Tibial nerve (tissue), 4 donors: ENCODE measurements around the gene TTC7B. TPM values are rescaled to one million over a fixed set of nuclear protein-coding genes. Genes with fewer than 3 reads are reported as not detected.

ENCODE experiments used
- DNase-seq, 2 donors: peaks; one replicate each; pipeline ENCODE4 v3.0.0-alpha.2; 2019; ENCODE audit warnings: low spot score in 2 of 2
- H3K27ac ChIP-seq, 4 donors: fragments of 200-600 bp; sonication (generic) in 3 of 4; one replicate each; pipeline ENCODE4 v1.5.1; 2017 to 2019; ENCODE audit warnings: mild to moderate bottlenecking in 1 of 4
- H3K27me3 ChIP-seq, 2 donors: fragments of 200-600 bp; sonication (generic) in 1 of 2; one replicate each; pipeline versions ENCODE4 v1.5.1 to v1.6.0; 2017 to 2019
- H3K36me3 ChIP-seq, 3 donors: fragments of 200-600 bp; sonication (generic); one replicate each; pipeline ENCODE4 v1.5.1; 2018 to 2019
- H3K4me1 ChIP-seq, 4 donors: fragments of 200-600 bp; sonication (generic) in 3 of 4; one replicate each; pipeline ENCODE4 v1.5.1; 2017 to 2019
- H3K4me3 ChIP-seq, 4 donors: fragments of 200-600 bp; sonication (generic) in 3 of 4; one replicate each; pipeline ENCODE4 v1.5.1; 2017 to 2019; ENCODE audit warnings: mild to moderate bottlenecking in 1 of 4, moderate library complexity in 1 of 4
- H3K9me3 ChIP-seq, 4 donors: fragments of 200-600 bp; sonication (generic) in 3 of 4; one replicate each; pipeline ENCODE4 v1.5.1; 2017 to 2019
- CTCF ChIP-seq, 5 experiments: fragments of 200-600 bp in 3 of 5; fragments of 450-650 bp in 2 of 5; sonication (generic) in 3 of 5; IDR thresholded peaks; one replicate each; pipeline ENCODE4 v1.5.1; 2016 to 2019; ENCODE audit warnings: antibody characterized with exemption in 5 of 5, mild to moderate bottlenecking in 3 of 5, moderate library complexity in 2 of 5
- EP300 ChIP-seq, 2 donors: sonication (generic); formaldehyde crosslinking; IDR thresholded peaks; one replicate each; pipeline ENCODE4 v1.6.1; 2017; ENCODE audit warnings: antibody characterized with exemption in 2 of 2, mild to moderate bottlenecking in 1 of 2
- POLR2A ChIP-seq, 2 donors: fragments of 450-650 bp; IDR thresholded peaks; one replicate each; pipeline ENCODE4 v1.6.1; 2017; ENCODE audit warnings: antibody characterized with exemption in 2 of 2, mild to moderate bottlenecking in 2 of 2, moderate library complexity in 2 of 2
- WGBS, 2 donors: methylation state at CpG; one replicate each; pipeline ENCODE4 v1.1.5; 2018; 5-methylcytosine and 5-hydroxymethylcytosine counted together
- total RNA-seq, 4 donors: library from RNA; depleted of rRNA; stranded (reverse); fragments of >200 nt; gene quantifications; one replicate each; pipeline ENCODE4 v1.1.0, GENCODE V29; 2016

TTC7B gene
- total RNA-seq, 4 donors from 2014 or later = 25.9 to 44.1 (median 34.4) TPM

GRCh38 chr14:90568405-90568804, 247.8 kb downstream of the TTC7B start:
- H3K27me3 ChIP-seq = no peaks in the 10 kb centered on the region
- no peak for TF ChIP-seq CTCF (IDR thresholded peaks at IDR 0.05)
- no peak for TF ChIP-seq EP300 (IDR thresholded peaks at IDR 0.05)
- no peak for TF ChIP-seq POLR2A (IDR thresholded peaks at IDR 0.05)
- H3K27ac ChIP-seq = peak overlapping the region; percentile 33 to 93 (median 70)
- WGBS, 2 donors = 45 to 65% methylated on average over 3 of the region's 3 CpGs
- H3K4me3 ChIP-seq = no peak overlapping the region
- DNase-seq = no peak
- H3K36me3 ChIP-seq = peaks cover 0 to 19% (median 0%) of the 10 kb centered on the region in 3 donors
- H3K9me3 ChIP-seq = no peaks in the 10 kb centered on the region
- peaks cover 0 to 24% (median 2%) of the 10 kb centered on the region in 4 donors for H3K4me1 ChIP-seq

GRCh38 chr14:90567991-90568390, 248.2 kb downstream of the TTC7B start:
- no peaks in the 10 kb centered on the region for H3K9me3 ChIP-seq
- 36 to 47% methylated on average over 7 of the region's 7 CpGs for WGBS, 2 donors
- peaks cover 0 to 24% (median 2%) of the 10 kb centered on the region in 4 donors for H3K4me1 ChIP-seq
- TF ChIP-seq EP300 (IDR thresholded peaks at IDR 0.05) = no peak
- no peak for TF ChIP-seq POLR2A (IDR thresholded peaks at IDR 0.05)
- no peak for TF ChIP-seq CTCF (IDR thresholded peaks at IDR 0.05)
- peaks cover 0 to 17% (median 0%) of the 10 kb centered on the region in 3 donors for H3K36me3 ChIP-seq
- peak overlapping the region; percentile 33 to 93 (median 70) for H3K27ac ChIP-seq
- no peak overlapping the region for H3K4me3 ChIP-seq
- no peak for DNase-seq
- no peaks in the 10 kb centered on the region for H3K27me3 ChIP-seq

- Histone ChIP-seq H3K9me3 (no peaks in the 10 kb centered on the region), H3K27me3 (no peaks in the 10 kb centered on the region), H3K4me1 (peaks cover 0 to 20% (median 2%) of the 10 kb centered on the region in 4 donors), H3K27ac (peak overlapping the region in 2 of 4 donors; percentile 84 to 93), H3K4me3 (no peak overlapping the region), H3K36me3 (peaks cover 0 to 15% (median 0%) of the 10 kb centered on the region in 3 donors)
- no peak for TF ChIP-seq CTCF (IDR thresholded peaks at IDR 0.05)
- TF ChIP-seq EP300 (IDR thresholded peaks at IDR 0.05) = no peak
- TF ChIP-seq POLR2A (IDR thresholded peaks at IDR 0.05) = no peak
- 49 to 63% methylated on average over 11 of the region's 11 CpGs for WGBS, 2 donors
- no peak for DNase-seq
Measured at GRCh38 chr14:90567191-90567590, 249.0 kb downstream of the TTC7B start.

GRCh38 chr14:90566481-90566880, 249.7 kb downstream of the TTC7B start:
- peak overlapping the region in 2 of 4 donors; percentile 84 to 93 for H3K27ac ChIP-seq

More at GRCh38 chr14:90566481-90566880, 249.7 kb downstream of the TTC7B start:
- no peak for DNase-seq
- Histone ChIP-seq H3K4me1 (peaks cover 0 to 20% (median 2%) of the 10 kb centered on the region in 4 donors), H3K9me3 (no peaks in the 10 kb centered on the region), H3K36me3 (peaks cover 0 to 15% (median 0%) of the 10 kb centered on the region in 3 donors), H3K27me3 (no peaks in the 10 kb centered on the region), H3K4me3 (no peak overlapping the region)
- no peak for TF ChIP-seq CTCF (IDR thresholded peaks at IDR 0.05)
- TF ChIP-seq POLR2A (IDR thresholded peaks at IDR 0.05) = no peak
- no peak for TF ChIP-seq EP300 (IDR thresholded peaks at IDR 0.05)
- WGBS, 2 donors = 85 to 93% methylated on average over 4 of the region's 4 CpGs
